ENCODE results near the gene CERS5.

DNA sequence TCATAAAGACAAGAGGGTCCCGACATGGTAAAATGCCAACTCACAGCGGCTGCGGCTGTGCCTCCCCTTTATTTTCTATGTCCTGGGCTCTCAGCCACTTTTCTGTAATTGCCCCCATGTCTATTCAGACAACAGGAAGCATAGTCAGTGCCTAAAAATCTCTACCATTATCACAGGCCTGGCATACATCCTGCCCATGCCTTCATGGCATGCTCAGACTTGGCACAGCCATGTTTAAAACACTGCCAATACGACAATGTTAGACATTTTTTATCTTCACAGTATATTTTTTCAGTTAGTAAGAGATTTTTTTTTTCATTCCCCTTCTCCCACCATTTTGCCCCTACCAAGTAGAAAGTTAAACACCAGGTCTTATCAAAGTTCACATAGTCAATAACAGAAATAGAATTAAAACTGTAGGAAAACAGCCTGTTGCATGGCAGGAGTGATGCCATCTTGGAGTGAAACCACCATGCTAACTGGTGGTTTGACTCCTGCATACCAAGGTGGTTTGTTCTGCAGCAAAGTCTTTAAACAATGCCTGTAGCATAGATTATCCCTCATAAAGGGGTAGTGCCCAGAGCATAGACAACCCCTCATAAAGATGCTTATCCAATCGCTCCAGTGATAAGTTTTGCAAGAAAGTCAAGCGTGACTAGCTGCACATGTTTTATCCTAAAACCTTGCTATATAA lies 18.9 kb upstream of the CERS5 start:
- TF ChIP-seq, protein P1, sequence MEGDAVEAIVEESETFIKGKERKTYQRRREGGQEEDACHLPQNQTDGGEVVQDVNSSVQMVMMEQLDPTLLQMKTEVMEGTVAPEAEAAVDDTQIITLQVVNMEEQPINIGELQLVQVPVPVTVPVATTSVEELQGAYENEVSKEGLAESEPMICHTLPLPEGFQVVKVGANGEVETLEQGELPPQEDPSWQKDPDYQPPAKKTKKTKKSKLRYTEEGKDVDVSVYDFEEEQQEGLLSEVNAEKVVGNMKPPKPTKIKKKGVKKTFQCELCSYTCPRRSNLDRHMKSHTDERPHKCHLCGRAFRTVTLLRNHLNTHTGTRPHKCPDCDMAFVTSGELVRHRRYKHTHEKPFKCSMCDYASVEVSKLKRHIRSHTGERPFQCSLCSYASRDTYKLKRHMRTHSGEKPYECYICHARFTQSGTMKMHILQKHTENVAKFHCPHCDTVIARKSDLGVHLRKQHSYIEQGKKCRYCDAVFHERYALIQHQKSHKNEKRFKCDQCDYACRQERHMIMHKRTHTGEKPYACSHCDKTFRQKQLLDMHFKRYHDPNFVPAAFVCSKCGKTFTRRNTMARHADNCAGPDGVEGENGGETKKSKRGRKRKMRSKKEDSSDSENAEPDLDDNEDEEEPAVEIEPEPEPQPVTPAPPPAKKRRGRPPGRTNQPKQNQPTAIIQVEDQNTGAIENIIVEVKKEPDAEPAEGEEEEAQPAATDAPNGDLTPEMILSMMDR (IDR thresholded peaks at IDR 0.05) = no peak
- TF ChIP-seq POLR2A (IDR thresholded peaks at IDR 0.05) = no peak
